ENCODE data around the gene WHRN. TPM values are rescaled to one million over a fixed set of nuclear protein-coding genes. Genes with fewer than 3 reads are reported as not detected.

WHRN gene
- total RNA-seq, 1 experiment from 2014 or later: 19.8 TPM

DNA sequence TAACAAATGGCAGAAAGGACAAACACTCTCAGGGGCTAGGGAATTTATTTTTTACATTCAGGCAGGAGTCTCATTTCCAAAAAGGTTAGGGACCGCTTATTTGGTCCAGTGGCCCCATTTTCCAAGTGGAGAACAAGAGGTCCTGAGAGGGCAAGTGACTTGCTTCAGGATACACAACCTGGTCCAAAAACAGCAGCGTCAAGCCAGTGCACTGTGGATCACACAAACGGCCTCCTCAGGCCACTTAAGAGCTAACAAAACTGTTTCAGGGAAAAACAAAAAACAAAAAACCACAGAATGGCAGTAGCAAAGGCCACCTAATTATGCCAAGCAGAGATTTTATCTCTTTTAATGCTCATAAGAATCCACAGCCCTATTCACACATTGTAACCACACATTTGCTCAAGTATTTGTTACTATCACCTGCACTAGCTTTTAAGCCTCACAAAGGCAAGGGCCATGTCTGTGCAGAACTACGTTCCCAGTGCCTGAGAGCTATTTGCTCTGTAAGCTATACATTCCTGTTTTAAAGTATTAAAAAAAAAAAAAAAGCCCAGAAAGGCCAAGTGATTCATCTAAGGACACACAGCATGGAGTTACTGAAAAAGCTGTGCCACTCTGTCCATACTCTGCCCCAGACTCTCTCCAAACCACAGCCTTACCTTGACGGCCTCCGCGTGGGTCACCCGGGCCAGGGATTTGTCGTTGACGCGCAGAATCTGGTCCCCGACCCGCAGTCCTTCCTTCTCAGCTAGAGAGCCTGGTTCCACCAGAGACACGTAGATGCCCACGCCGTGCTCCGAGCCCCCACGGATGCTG, 1.5 kb downstream of the WHRN start:
- H3K27ac ChIP-seq: no peak overlapping the region
- H3K9me2 ChIP-seq (ENCODE audit: insufficient read depth): no peaks in the 10 kb centered on the region
- H3K4me2 ChIP-seq: peak overlapping the region; percentile 90
- BruUV-seq (replicated peaks): no TSS peak
- H3K27me3 ChIP-seq (ENCODE audit: insufficient read depth, low read depth): no peaks in the 10 kb centered on the region
- no peak for TF ChIP-seq EZH2 (IDR thresholded peaks at IDR 0.05; ENCODE audit: low read depth)
- TF ChIP-seq, protein P1, sequence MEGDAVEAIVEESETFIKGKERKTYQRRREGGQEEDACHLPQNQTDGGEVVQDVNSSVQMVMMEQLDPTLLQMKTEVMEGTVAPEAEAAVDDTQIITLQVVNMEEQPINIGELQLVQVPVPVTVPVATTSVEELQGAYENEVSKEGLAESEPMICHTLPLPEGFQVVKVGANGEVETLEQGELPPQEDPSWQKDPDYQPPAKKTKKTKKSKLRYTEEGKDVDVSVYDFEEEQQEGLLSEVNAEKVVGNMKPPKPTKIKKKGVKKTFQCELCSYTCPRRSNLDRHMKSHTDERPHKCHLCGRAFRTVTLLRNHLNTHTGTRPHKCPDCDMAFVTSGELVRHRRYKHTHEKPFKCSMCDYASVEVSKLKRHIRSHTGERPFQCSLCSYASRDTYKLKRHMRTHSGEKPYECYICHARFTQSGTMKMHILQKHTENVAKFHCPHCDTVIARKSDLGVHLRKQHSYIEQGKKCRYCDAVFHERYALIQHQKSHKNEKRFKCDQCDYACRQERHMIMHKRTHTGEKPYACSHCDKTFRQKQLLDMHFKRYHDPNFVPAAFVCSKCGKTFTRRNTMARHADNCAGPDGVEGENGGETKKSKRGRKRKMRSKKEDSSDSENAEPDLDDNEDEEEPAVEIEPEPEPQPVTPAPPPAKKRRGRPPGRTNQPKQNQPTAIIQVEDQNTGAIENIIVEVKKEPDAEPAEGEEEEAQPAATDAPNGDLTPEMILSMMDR (conservative IDR thresholded peaks at IDR 0.05): no peak
- peak overlapping the region; percentile 82; the same call in 1 of the 2 replicates for H3K4me3 ChIP-seq
- POLR2A ChIA-PET (ENCODE audit: unreplicated experiment): interaction anchor here (0.5 to 0.7 kb wide), 3 partner anchors 19 to 108 kb away, joined by 3 to 6 read pairs (median 5); partner anchors contain the start of genes ATP6V1G1 and TMEM268
- no peak for DNase-seq
- H3K4me1 ChIP-seq (replicated peaks; ENCODE audit: insufficient read depth): peaks cover 35% of the 10 kb centered on the region
- H3K79me2 ChIP-seq (ENCODE audit: low read depth): no peaks in the 10 kb centered on the region
- H3F3A ChIP-seq (ENCODE audit: insufficient read depth, low read depth): peaks cover 10% of the 10 kb centered on the region; the same call in 1 of the 2 replicates
- CTCF ChIA-PET: interaction anchor here (0.6 to 1.0 kb wide), 4 partner anchors 16 to 84 kb away, joined by 3 read pairs; partner anchors contain the start of gene ATP6V1G1
- H2AFZ ChIP-seq: no peak overlapping the region
- intact Hi-C loops (cut with micrococcal nuclease; ENCODE audit: unreplicated experiment): loop anchor here (1.0 kb wide), 1 partner anchor 16 kb away; no protein-coding TSS in a partner anchor
- no peaks in the 10 kb centered on the region for H4K20me1 ChIP-seq (ENCODE audit: insufficient read depth)
- H3K9me3 ChIP-seq (ENCODE audit: insufficient read depth, low read depth): no peaks in the 10 kb centered on the region
- no peaks in the 10 kb centered on the region for H3K36me3 ChIP-seq (ENCODE audit: low read depth)

DNA sequence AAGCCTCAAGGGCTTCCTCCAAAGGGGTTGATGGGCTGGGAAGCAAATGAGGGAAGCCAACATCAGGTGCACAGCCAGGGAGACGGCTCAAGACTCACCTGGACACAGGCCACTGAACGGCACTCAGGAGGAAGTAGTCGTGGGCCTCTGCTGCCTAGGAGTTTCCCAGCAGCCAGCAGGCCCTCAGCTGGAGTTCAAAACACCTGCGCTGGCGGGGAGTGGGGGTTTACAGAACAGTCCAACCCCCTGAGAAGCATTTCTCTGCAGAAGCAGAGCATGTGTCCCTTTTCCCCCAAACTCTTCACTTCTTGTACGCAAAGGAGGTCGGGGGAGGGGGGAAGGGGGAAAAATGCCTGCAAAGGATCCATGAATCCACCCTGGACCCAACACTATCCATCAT, 2.3 kb downstream of the WHRN start:
- ChIA-PET CTCF (interaction anchor here (1.0 kb wide), 1 partner anchor 16 kb away, joined by 3 read pairs; no protein-coding TSS in a partner anchor), POLR2A (ENCODE audit: unreplicated experiment) (interaction anchor here (0.7 kb wide), 1 partner anchor 19 kb away, joined by 6 read pairs; no protein-coding TSS in a partner anchor)
- Histone ChIP-seq H3K4me3 (peak overlapping the region; percentile 15; the same call in 1 of the 2 replicates), H4K20me1 (ENCODE audit: insufficient read depth) (no peaks in the 10 kb centered on the region), H3K4me1 (replicated peaks; ENCODE audit: insufficient read depth) (peaks cover 35% of the 10 kb centered on the region), H3K27me3 (ENCODE audit: insufficient read depth, low read depth) (no peaks in the 10 kb centered on the region), H3F3A (ENCODE audit: insufficient read depth, low read depth) (peaks cover 10% of the 10 kb centered on the region; the same call in 1 of the 2 replicates), H3K79me2 (ENCODE audit: low read depth) (no peaks in the 10 kb centered on the region), H2AFZ (no peak overlapping the region), H3K9me2 (ENCODE audit: insufficient read depth) (no peaks in the 10 kb centered on the region), H3K9me3 (ENCODE audit: insufficient read depth, low read depth) (no peaks in the 10 kb centered on the region), H3K4me2 (peak overlapping the region; percentile 90), H3K27ac (no peak overlapping the region), H3K36me3 (ENCODE audit: low read depth) (no peaks in the 10 kb centered on the region)
- DNase-seq: no peak
- BruUV-seq (replicated peaks): TSS peak; percentile 30
- intact Hi-C loops (cut with micrococcal nuclease; ENCODE audit: unreplicated experiment): loop anchor here (1.0 kb wide), 1 partner anchor 16 kb away; no protein-coding TSS in a partner anchor
- no peak for TF ChIP-seq EZH2 (IDR thresholded peaks at IDR 0.05; ENCODE audit: low read depth)
- TF ChIP-seq, protein P1 (conservative IDR thresholded peaks at IDR 0.05): no peak

DNA sequence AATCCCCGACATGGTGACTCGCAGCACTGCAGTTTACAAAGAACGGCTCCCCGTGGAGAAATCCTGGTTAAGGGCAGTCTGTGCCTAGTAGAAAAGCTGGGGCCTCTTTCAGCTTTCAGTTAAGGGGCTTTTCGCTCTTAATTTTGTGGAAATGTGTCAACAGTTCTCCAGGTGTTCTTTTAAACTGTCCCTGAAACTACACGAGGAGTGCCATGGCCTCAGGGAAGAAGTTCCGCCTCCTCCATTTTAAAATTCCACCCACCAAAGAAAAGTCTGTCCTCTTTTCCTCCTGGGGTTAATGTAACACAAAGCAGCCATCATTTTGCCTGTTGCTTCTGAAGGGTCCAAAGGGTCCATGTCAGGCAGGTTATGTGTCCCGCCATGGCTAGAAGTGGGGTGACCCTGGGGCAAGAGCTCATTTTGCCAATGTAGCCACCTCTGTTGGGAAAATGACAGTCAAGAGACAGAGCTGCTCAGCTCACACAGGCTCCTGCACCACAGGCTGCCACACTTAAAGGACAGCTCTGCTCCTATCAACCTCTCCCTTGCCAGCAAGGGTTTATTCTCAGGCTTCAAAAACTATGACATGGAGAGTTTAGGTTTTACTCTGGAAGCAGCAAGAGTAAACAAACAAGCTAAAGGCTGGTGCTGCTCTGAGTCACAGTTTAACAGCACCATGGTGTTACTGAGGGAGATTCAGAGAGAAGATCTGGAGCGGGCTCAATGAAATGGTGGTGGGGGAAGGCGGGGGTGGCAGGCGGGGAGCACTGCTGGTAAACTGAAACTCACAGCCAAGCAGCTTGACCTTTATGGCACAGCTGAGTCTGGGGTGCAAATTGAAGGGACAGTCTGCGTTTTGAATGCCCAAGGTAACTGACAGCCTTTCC, 3.2 kb downstream of the WHRN start:
- Histone ChIP-seq H4K20me1 (ENCODE audit: insufficient read depth) (no peaks in the 10 kb centered on the region), H3K79me2 (ENCODE audit: low read depth) (no peaks in the 10 kb centered on the region), H3K4me3 (no peak overlapping the region), H3K9me3 (ENCODE audit: insufficient read depth, low read depth) (no peaks in the 10 kb centered on the region), H3K36me3 (ENCODE audit: low read depth) (no peaks in the 10 kb centered on the region), H3K27ac (0 out of 2 replicates have a peak overlapping the region, but pooled peaks have one; percentile 9), H3F3A (ENCODE audit: insufficient read depth, low read depth) (peaks cover 10% of the 10 kb centered on the region; the same call in 1 of the 2 replicates), H3K4me2 (peak overlapping the region; percentile 90), H3K9me2 (ENCODE audit: insufficient read depth) (no peaks in the 10 kb centered on the region), H3K27me3 (ENCODE audit: insufficient read depth, low read depth) (no peaks in the 10 kb centered on the region), H3K4me1 (replicated peaks; ENCODE audit: insufficient read depth) (peaks cover 29% of the 10 kb centered on the region), H2AFZ (no peak overlapping the region)
- peak; percentile 20 to 49 for DNase-seq
- BruUV-seq (replicated peaks): no TSS peak
- ChIA-PET POLR2A (ENCODE audit: unreplicated experiment) (interaction anchor here (0.6 to 0.7 kb wide), 3 partner anchors 49 to 151 kb away, joined by 3 to 6 read pairs (median 3); no protein-coding TSS in a partner anchor), CTCF (interaction anchor here (0.6 kb wide), 2 partner anchors 16 to 130 kb away, joined by 6 read pairs; no protein-coding TSS in a partner anchor)
- intact Hi-C loops (cut with micrococcal nuclease; ENCODE audit: unreplicated experiment): no loop called here
- TF ChIP-seq, protein P1 (conservative IDR thresholded peaks at IDR 0.05): no peak
- no peak for TF ChIP-seq EZH2 (IDR thresholded peaks at IDR 0.05; ENCODE audit: low read depth)

Measured in PC-9 (cell line).